H9 (cell line): ENCODE results near the gene C9orf72. TPM values are rescaled to one million over a fixed set of nuclear protein-coding genes. Genes with fewer than 3 reads are reported as not detected.

Experiments used
- DNase-seq: peaks from one replicate; pipeline ENCODE4 v3.0.0-alpha.2; 2017
- H2AFZ ChIP-seq: one replicate; pipeline ENCODE4 v1.6.1; 2013; ENCODE audit warnings: mild to moderate bottlenecking, low read length, control low read depth, moderate library complexity
- H2AK5ac ChIP-seq: 2 replicates; pipeline ENCODE4 v1.6.1; 2013; ENCODE audit warnings: low read length, control low read depth, mixed read lengths; ENCODE audit not compliant: insufficient read length
- H2BK120ac ChIP-seq: one replicate; pipeline ENCODE4 v1.6.1; 2013; ENCODE audit warnings: low read depth, mild to moderate bottlenecking, low read length, control low read depth, inconsistent platforms; ENCODE audit not compliant: poor library complexity, severe bottlenecking
- H2BK12ac ChIP-seq: 2 replicates; pipeline ENCODE4 v1.6.1; 2013; ENCODE audit warnings: low read length, control low read depth, mixed read lengths, low read depth; ENCODE audit not compliant: insufficient read length
- H2BK15ac ChIP-seq: 2 replicates; pipeline ENCODE4 v1.6.1; 2013; ENCODE audit warnings: low read depth, low read length, control low read depth
- H2BK20ac ChIP-seq: one replicate; pipeline ENCODE4 v1.6.1; 2013; ENCODE audit warnings: low read depth, mild to moderate bottlenecking, low read length, control low read depth, inconsistent platforms; ENCODE audit not compliant: poor library complexity, severe bottlenecking
- H2BK5ac ChIP-seq: 2 replicates; pipeline ENCODE4 v1.6.1; 2013; ENCODE audit warnings: low read length, control low read depth, mixed read lengths; ENCODE audit not compliant: insufficient read length
- H3K14ac ChIP-seq: 2 replicates; pipeline ENCODE4 v1.6.1; 2013; ENCODE audit warnings: low read length, control low read depth; ENCODE audit not compliant: insufficient read depth
- H3K18ac ChIP-seq: 2 replicates; pipeline ENCODE4 v1.6.1; 2013; ENCODE audit warnings: low read depth, mild to moderate bottlenecking, mixed read lengths, low read length, control low read depth; ENCODE audit not compliant: insufficient read length
- H3K23ac ChIP-seq: 2 replicates; pipeline ENCODE4 v1.6.1; 2013; ENCODE audit warnings: low read length, control low read depth, mixed read lengths, low read depth; ENCODE audit not compliant: insufficient read length
- H3K23me2 ChIP-seq: 2 replicates; pipeline ENCODE4 v1.6.1; 2013; ENCODE audit warnings: low read depth, mild to moderate bottlenecking, mixed read lengths, low read length, control low read depth; ENCODE audit not compliant: insufficient read length, poor library complexity, severe bottlenecking
- H3K27ac ChIP-seq: 2 replicates; pipeline ENCODE4 v1.5.1; 2013; ENCODE audit warnings: low read length, control low read depth, mixed read lengths, low read depth; ENCODE audit not compliant: insufficient read length
- H3K27me3 ChIP-seq: 2 replicates; pipeline ENCODE4 v1.6.1; 2013; ENCODE audit warnings: low read length, control low read depth, inconsistent platforms; ENCODE audit not compliant: insufficient read depth
- H3K4ac ChIP-seq: 2 replicates; pipeline ENCODE4 v1.6.1; 2013; ENCODE audit warnings: low read depth, mild to moderate bottlenecking, control low read depth, inconsistent platforms, low read length, moderate library complexity
- H3K4me1 ChIP-seq: 2 replicates; pipeline ENCODE4 v1.6.1; 2013; ENCODE audit warnings: low read length, control low read depth, inconsistent platforms; ENCODE audit not compliant: insufficient read depth
- H3K4me2 ChIP-seq: 2 replicates; pipeline ENCODE4 v1.6.1; 2013; ENCODE audit warnings: low read length, control low read depth, mixed read lengths; ENCODE audit not compliant: insufficient read length, insufficient read depth
- H3K56ac ChIP-seq: 2 replicates; pipeline ENCODE4 v1.6.1; 2013; ENCODE audit warnings: low read depth, mild to moderate bottlenecking, mixed read lengths, low read length, control low read depth; ENCODE audit not compliant: insufficient read length
- H3K79me1 ChIP-seq: 2 replicates; pipeline ENCODE4 v1.6.1; 2013; ENCODE audit warnings: low read depth, mild to moderate bottlenecking, moderate library complexity, low read length, control low read depth, inconsistent platforms; ENCODE audit not compliant: insufficient read depth, poor library complexity, severe bottlenecking
- H3K79me2 ChIP-seq: 2 replicates; pipeline ENCODE4 v1.6.1; 2013; ENCODE audit warnings: low read length, control low read depth, inconsistent platforms; ENCODE audit not compliant: insufficient read depth
- H3K9ac ChIP-seq: 2 replicates; pipeline ENCODE4 v1.6.1; 2013; ENCODE audit warnings: low read length, control low read depth, mixed read lengths; ENCODE audit not compliant: insufficient read length; ENCODE audit errors: extremely low read depth
- H3K9me3 ChIP-seq: one replicate; pipeline ENCODE4 v1.6.1; 2013; ENCODE audit warnings: low read depth, low read length, inconsistent platforms; ENCODE audit not compliant: control insufficient read depth
- H3T11ph ChIP-seq: one replicate; pipeline ENCODE4 v1.6.1; 2013; ENCODE audit warnings: mild to moderate bottlenecking, low read length, control low read depth, inconsistent platforms
- H4K20me1 ChIP-seq: one replicate; pipeline ENCODE4 v1.6.1; 2013; ENCODE audit not compliant: control insufficient read depth, insufficient read length, insufficient read depth
- H4K5ac ChIP-seq: 2 replicates; pipeline ENCODE4 v1.6.1; 2013; ENCODE audit warnings: low read depth, mild to moderate bottlenecking, mixed read lengths, low read length, control low read depth; ENCODE audit not compliant: insufficient read length
- H4K8ac ChIP-seq: replicated peaks from 2 replicates; pipeline ENCODE4 v1.6.1; 2013; ENCODE audit warnings: low read length, control low read depth, mixed read lengths, low read depth; ENCODE audit not compliant: insufficient read length
- H4K91ac ChIP-seq: 2 replicates; pipeline ENCODE4 v1.6.1; 2013; ENCODE audit warnings: low read depth, mild to moderate bottlenecking, moderate library complexity, mixed read lengths, low read length, control low read depth; ENCODE audit not compliant: insufficient read length
- H3K27ac Mint-ChIP-seq, 3 experiments: 2 replicates in 2 of 3; 3 replicates in 1 of 3; pipeline ENCODE4 v1.8.0; 2020 to 2021; ENCODE audit warnings: mixed read lengths in 3 of 3, mild to moderate bottlenecking in 1 of 3, moderate library complexity in 1 of 3
- H3K27me3 Mint-ChIP-seq: 2 replicates; pipeline ENCODE4 v1.8.0; 2021; ENCODE audit warnings: low read depth, mild to moderate bottlenecking, moderate library complexity, mixed read lengths
- H3K36me3 Mint-ChIP-seq, 3 experiments: 2 replicates in 2 of 3; 3 replicates in 1 of 3; pipeline ENCODE4 v1.8.0; 2020 to 2021; ENCODE audit warnings: low read depth in 3 of 3, mixed read lengths in 3 of 3; ENCODE audit not compliant: insufficient read depth in 1 of 3
- H3K4me1 Mint-ChIP-seq, 2 experiments: 2 replicates each; pipeline ENCODE4 v1.8.0; 2020; ENCODE audit warnings: mixed read lengths in 2 of 2
- H3K4me3 Mint-ChIP-seq, 2 experiments: 2 replicates in 1 of 2; 3 replicates in 1 of 2; pipeline ENCODE4 v1.8.0; 2020 to 2021; ENCODE audit warnings: mild to moderate bottlenecking in 2 of 2, mixed read lengths in 2 of 2, moderate library complexity in 1 of 2
- H3K9me3 Mint-ChIP-seq, 2 experiments: 2 replicates in 1 of 2; 3 replicates in 1 of 2; pipeline ENCODE4 v1.8.0; 2020; ENCODE audit warnings: mild to moderate bottlenecking in 2 of 2, mixed read lengths in 2 of 2, moderate library complexity in 1 of 2
- WGBS: extraction: QIAGEN DNeasy Blood & Tissue Kit; methylation state at CpG from one replicate; pipeline ENCODE4 v1.1.7; 2013; ENCODE audit warnings: missing lambda C conversion rate, low lambda C conversion rate, mixed read lengths; ENCODE audit not compliant: insufficient read length; ENCODE audit errors: extremely low coverage; 5-methylcytosine and 5-hydroxymethylcytosine counted together
- total RNA-seq: library from RNA; stranded (reverse); gene quantifications from 2 replicates; pipeline ENCODE4 v1.2.1, GENCODE V29; 2021
- TF ChIP-seq, protein P1 (sequence below): fragments of 200-600 bp; sonication (generic); conservative IDR thresholded peaks from 3 replicates; pipeline ENCODE4 v1.8.0; 2021; ENCODE audit warnings: antibody characterized with exemption, mild to moderate bottlenecking

The C9orf72 gene
- total RNA-seq, 1 experiment from 2014 or later: 17.0 TPM

DNA sequence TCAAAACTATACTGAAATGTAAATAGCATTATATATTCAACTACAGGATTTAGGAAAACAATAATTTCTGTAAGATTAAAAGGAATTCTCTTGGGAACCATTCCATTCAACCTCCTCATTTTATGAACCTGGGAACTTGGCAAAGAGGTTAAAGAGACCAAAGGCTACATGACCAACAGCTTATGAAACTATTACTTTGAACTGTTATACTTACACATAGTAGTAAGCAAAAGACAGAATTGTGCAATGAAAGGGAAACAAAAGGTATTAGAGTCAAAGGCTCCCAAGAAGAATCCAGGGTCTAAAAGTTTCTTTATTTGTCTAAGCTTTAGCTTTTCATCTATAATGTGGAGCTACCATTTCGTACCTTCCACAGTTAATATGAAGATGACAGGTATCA is 7.2 kb downstream of the C9orf72 start:
- H3K27me3 Mint-ChIP-seq: no peaks in the 10 kb centered on the region
- no peak overlapping the region for H3K27ac ChIP-seq
- no peak overlapping the region for H3K4me2 ChIP-seq

More for the DNA sequence above, 7.2 kb downstream of the C9orf72 start:
- no CpG with 5 or more reads among the region's 1 CpG for whole genome bisulfite sequencing
- Histone ChIP-seq H3K79me1 (no peaks in the 10 kb centered on the region), H4K20me1 (no peaks in the 10 kb centered on the region), H3K4ac (no peak overlapping the region), H3K9ac (no peak overlapping the region), H2AFZ (no peak overlapping the region), H2BK15ac (no peak overlapping the region), H3K23me2 (no peaks in the 10 kb centered on the region), H4K91ac (no peak overlapping the region), H2BK5ac (no peak overlapping the region), H3K4me1 (no peaks in the 10 kb centered on the region), H2BK20ac (no peak overlapping the region), H3K14ac (no peak overlapping the region), H3T11ph (no peak overlapping the region), H3K9me3 (no peaks in the 10 kb centered on the region), H3K79me2 (no peaks in the 10 kb centered on the region; the same call in 1 of the 2 replicates), H3K27me3 (no peaks in the 10 kb centered on the region), H2AK5ac (no peak overlapping the region), H3K23ac (no peak overlapping the region), H2BK120ac (no peak overlapping the region), H4K5ac (no peak overlapping the region), H4K8ac (no peak overlapping the region), H3K18ac (no peak overlapping the region), H3K56ac (no peak overlapping the region), H2BK12ac (no peak overlapping the region)
- Mint-ChIP-seq H3K4me3 (no peak overlapping the region), H3K9me3 (no peaks in the 10 kb centered on the region; a peak in 1 of 5 replicates), H3K4me1 (no peaks in the 10 kb centered on the region), H3K27ac (no peak overlapping the region), H3K36me3 (peaks cover 9 to 39% (median 30%) of the 10 kb centered on the region in 3 experiments; a peak in 6 of 7 replicates)
- TF ChIP-seq, protein P1, sequence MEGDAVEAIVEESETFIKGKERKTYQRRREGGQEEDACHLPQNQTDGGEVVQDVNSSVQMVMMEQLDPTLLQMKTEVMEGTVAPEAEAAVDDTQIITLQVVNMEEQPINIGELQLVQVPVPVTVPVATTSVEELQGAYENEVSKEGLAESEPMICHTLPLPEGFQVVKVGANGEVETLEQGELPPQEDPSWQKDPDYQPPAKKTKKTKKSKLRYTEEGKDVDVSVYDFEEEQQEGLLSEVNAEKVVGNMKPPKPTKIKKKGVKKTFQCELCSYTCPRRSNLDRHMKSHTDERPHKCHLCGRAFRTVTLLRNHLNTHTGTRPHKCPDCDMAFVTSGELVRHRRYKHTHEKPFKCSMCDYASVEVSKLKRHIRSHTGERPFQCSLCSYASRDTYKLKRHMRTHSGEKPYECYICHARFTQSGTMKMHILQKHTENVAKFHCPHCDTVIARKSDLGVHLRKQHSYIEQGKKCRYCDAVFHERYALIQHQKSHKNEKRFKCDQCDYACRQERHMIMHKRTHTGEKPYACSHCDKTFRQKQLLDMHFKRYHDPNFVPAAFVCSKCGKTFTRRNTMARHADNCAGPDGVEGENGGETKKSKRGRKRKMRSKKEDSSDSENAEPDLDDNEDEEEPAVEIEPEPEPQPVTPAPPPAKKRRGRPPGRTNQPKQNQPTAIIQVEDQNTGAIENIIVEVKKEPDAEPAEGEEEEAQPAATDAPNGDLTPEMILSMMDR: no peak
- no peak for DNase-seq
